Measurements from ENCODE around the gene SMG6. TPM values are rescaled to one million over a fixed set of nuclear protein-coding genes. Genes with fewer than 3 reads are reported as not detected.
A peak's percentile ranks its signal among the peaks of the same experiment; 100 is the strongest.

The SMG6 gene
- polyA plus RNA-seq, 2 donors = 14.0 to 16.7 TPM

DNA sequence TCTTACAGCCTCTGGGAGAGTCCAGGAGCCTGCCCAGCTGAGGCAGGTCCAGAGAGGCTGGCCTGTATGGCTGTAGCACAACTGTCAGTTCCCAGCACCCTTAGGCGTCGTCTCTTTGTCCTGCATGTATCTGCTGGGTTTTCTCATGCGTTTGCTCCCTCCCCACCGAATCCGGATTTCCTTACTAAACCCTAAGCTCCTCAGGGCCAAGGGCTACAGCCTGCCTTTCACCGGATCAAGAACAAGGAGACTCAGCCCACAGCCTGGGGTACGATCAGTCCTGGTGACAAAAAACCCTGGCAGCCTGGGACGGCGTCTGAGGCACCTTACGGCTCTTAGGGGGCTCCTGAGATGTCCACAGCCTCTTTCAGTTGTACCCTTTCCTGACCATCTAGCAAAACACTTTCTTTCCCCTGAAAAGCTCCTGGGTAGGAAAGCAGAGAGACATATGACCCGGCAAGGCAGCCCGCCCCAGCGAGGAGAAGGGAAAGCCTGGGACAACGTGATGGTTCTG, 236.5 kb downstream of the SMG6 start:
- no peaks in the 10 kb centered on the region for H3K27me3 ChIP-seq (ENCODE audit: control insufficient read depth in 1 of 2, insufficient read depth in 2 of 2, low read length in 2 of 2)
- H3K36me3 ChIP-seq (ENCODE audit: control insufficient read depth in 2 of 2, insufficient read depth in 2 of 2, low read length in 1 of 2) = peaks cover 4 to 40% of the 10 kb centered on the region in 2 donors
- 66 to 69% methylated on average over 14 of the region's 14 CpGs for WGBS, 2 donors
- peaks cover 10 to 20% of the 10 kb centered on the region in 2 donors for H3K4me1 ChIP-seq (ENCODE audit: control insufficient read depth in 2 of 2, insufficient read depth in 2 of 2, low read length in 1 of 2)
- peaks cover 0 to 3% of the 10 kb centered on the region in 2 donors for H3K9me3 ChIP-seq (ENCODE audit: control insufficient read depth in 2 of 2, insufficient read depth in 1 of 2, low read depth in 1 of 2, low read length in 1 of 2)
- H3K27ac ChIP-seq (ENCODE audit: low read depth in 2 of 2, low read length in 1 of 2) = peak overlapping the region; percentile 50 to 71
- no peak overlapping the region for H3K4me3 ChIP-seq (ENCODE audit: low read depth in 1 of 2, low read length in 2 of 2)

DNA sequence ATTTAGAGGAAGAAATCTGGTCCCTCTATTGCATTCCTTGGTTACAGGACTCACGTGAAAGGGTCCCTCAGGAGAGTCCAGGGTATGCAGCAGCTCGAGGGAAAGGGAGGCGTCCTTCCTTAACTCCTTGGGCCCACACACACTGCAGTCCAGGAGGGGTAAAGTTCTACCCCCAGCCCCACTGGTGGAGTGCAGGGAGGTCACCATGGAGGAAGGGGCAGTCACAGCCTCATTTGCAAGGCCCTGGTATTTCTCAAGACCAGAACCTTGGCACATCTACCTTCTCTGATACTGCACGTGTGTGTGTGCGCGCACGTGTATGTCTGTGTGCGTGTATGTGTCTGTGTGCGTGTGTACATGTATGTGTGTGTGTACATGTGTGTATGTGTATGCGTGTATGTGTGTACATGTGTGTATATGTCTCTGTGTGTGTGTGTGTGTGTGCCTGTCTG, 237.6 kb downstream of the SMG6 start:
- 80 to 85% methylated on average over 10 of the region's 10 CpGs for WGBS, 2 donors
- Histone ChIP-seq H3K9me3 (ENCODE audit: control insufficient read depth in 2 of 2, insufficient read depth in 1 of 2, low read depth in 1 of 2, low read length in 1 of 2) (peaks cover 0 to 3% of the 10 kb centered on the region in 2 donors), H3K27me3 (ENCODE audit: control insufficient read depth in 1 of 2, insufficient read depth in 2 of 2, low read length in 2 of 2) (no peaks in the 10 kb centered on the region), H3K4me3 (ENCODE audit: low read depth in 1 of 2, low read length in 2 of 2) (no peak overlapping the region), H3K27ac (ENCODE audit: low read depth in 2 of 2, low read length in 1 of 2) (peak overlapping the region; percentile 50 to 71), H3K36me3 (ENCODE audit: control insufficient read depth in 2 of 2, insufficient read depth in 2 of 2, low read length in 1 of 2) (peaks cover 6 to 38% of the 10 kb centered on the region in 2 donors), H3K4me1 (ENCODE audit: control insufficient read depth in 2 of 2, insufficient read depth in 2 of 2, low read length in 1 of 2) (peaks cover 10 to 18% of the 10 kb centered on the region in 2 donors)

DNA sequence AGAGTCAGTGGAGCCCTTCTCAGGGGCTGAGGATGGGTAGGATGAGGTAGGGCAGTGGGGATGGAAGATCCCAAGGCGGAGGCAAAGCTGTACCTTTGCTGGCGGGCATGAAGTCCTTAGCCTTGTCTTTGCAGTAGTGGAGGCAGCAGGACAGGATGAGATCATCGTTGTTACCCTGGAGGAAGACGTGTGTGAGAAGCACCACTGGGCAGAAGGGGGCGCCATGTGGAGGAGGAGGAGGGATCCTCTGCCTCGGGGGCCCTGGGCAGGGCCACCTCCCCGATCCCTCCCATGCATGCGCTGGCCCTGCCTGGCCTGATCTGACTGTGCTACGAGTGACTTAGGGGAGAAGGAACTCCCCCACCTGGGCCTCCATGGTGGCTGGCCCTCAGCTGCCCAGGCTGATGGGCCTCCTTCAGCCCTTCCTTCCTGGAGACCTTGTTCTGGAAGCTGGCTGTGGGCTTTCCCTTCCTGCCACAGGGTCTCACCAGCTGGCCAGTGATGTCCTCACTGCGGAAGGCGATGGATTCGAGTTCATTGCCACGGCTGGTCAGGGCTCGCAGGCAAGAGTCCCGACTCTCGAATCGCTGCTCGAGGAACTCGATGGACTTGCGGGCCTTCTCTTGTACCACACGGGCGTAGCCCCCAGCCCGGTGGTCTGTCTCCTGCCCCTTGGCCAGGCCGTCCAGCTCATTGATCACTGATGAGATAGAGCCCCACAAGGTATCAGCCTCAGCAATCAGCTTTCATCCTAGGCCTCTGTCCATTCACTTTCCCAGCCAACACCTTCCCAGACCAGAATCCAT, 238.4 kb downstream of the SMG6 start:
- Histone ChIP-seq H3K36me3 (ENCODE audit: control insufficient read depth in 2 of 2, insufficient read depth in 2 of 2, low read length in 1 of 2) (peaks cover 9 to 39% of the 10 kb centered on the region in 2 donors), H3K27ac (ENCODE audit: low read depth in 2 of 2, low read length in 1 of 2) (peak overlapping the region; percentile 43 to 63), H3K4me1 (ENCODE audit: control insufficient read depth in 2 of 2, insufficient read depth in 2 of 2, low read length in 1 of 2) (peaks cover 8 to 16% of the 10 kb centered on the region in 2 donors), H3K4me3 (ENCODE audit: low read depth in 1 of 2, low read length in 2 of 2) (no peak overlapping the region), H3K27me3 (ENCODE audit: control insufficient read depth in 1 of 2, insufficient read depth in 2 of 2, low read length in 2 of 2) (no peaks in the 10 kb centered on the region), H3K9me3 (ENCODE audit: control insufficient read depth in 2 of 2, insufficient read depth in 1 of 2, low read depth in 1 of 2, low read length in 1 of 2) (peaks cover 0 to 3% of the 10 kb centered on the region in 2 donors)
- WGBS, 2 donors = 79 to 86% methylated on average over 22 to 24 of the region's 24 CpGs

DNA sequence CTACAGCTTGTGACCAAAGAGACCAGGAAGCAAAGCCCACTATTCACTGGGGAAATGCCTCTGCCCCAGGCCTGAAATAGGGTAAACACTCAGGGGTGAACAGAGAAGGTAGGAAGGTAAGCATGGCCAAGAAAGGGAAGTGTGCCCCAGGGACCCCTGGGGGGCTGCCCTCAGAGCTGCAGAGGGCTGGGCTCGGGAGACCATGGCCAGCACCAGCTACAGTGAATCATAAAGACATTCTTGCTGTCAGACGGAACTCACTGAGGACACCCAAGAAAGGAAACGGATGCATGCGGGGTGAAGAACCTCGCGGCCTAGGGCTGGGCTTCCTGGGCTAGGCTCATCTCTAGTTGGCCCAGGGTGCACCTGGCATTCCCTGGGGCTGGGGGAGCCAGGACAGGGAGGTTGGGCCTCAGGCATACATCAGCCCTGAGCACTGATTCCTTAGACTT, 239.0 kb downstream of the SMG6 start:
- Histone ChIP-seq H3K4me1 (ENCODE audit: control insufficient read depth in 2 of 2, insufficient read depth in 2 of 2, low read length in 1 of 2) (peaks cover 8 to 16% of the 10 kb centered on the region in 2 donors), H3K9me3 (ENCODE audit: control insufficient read depth in 2 of 2, insufficient read depth in 1 of 2, low read depth in 1 of 2, low read length in 1 of 2) (peaks cover 0 to 3% of the 10 kb centered on the region in 2 donors), H3K27me3 (ENCODE audit: control insufficient read depth in 1 of 2, insufficient read depth in 2 of 2, low read length in 2 of 2) (no peaks in the 10 kb centered on the region), H3K4me3 (ENCODE audit: low read depth in 1 of 2, low read length in 2 of 2) (no peak overlapping the region), H3K36me3 (ENCODE audit: control insufficient read depth in 2 of 2, insufficient read depth in 2 of 2, low read length in 1 of 2) (peaks cover 9 to 39% of the 10 kb centered on the region in 2 donors), H3K27ac (ENCODE audit: low read depth in 2 of 2, low read length in 1 of 2) (peak overlapping the region; percentile 63 to 73)
- 65 to 69% methylated on average over 6 of the region's 6 CpGs for WGBS, 2 donors

DNA sequence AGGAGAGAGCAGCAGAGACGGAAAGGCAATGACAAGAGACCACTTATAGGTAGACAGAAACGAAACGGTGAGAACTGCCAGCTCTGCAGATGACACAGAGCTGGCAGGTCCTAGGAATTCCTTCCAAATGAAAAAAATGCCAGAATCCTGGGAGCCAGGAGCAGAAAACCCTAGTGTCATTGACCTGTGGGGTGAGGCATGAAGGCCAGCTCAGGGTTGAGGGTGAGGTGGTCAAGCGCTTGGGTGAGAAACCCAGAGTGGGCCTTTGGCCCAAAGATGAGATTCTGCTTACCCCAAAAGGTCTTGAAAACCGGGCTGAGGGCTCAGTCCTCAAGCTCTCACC, 239.5 kb downstream of the SMG6 start:
- peaks cover 8 to 16% of the 10 kb centered on the region in 2 donors for H3K4me1 ChIP-seq (ENCODE audit: control insufficient read depth in 2 of 2, insufficient read depth in 2 of 2, low read length in 1 of 2)
- no peaks in the 10 kb centered on the region for H3K27me3 ChIP-seq (ENCODE audit: control insufficient read depth in 1 of 2, insufficient read depth in 2 of 2, low read length in 2 of 2)
- H3K9me3 ChIP-seq (ENCODE audit: control insufficient read depth in 2 of 2, insufficient read depth in 1 of 2, low read depth in 1 of 2, low read length in 1 of 2) = peaks cover 0 to 3% of the 10 kb centered on the region in 2 donors
- peaks cover 9 to 39% of the 10 kb centered on the region in 2 donors for H3K36me3 ChIP-seq (ENCODE audit: control insufficient read depth in 2 of 2, insufficient read depth in 2 of 2, low read length in 1 of 2)
- peak overlapping the region; percentile 67 to 73 for H3K27ac ChIP-seq (ENCODE audit: low read depth in 2 of 2, low read length in 1 of 2)
- 67 to 69% methylated on average over 5 of the region's 5 CpGs for WGBS, 2 donors
- no peak overlapping the region for H3K4me3 ChIP-seq (ENCODE audit: low read depth in 1 of 2, low read length in 2 of 2)

DNA sequence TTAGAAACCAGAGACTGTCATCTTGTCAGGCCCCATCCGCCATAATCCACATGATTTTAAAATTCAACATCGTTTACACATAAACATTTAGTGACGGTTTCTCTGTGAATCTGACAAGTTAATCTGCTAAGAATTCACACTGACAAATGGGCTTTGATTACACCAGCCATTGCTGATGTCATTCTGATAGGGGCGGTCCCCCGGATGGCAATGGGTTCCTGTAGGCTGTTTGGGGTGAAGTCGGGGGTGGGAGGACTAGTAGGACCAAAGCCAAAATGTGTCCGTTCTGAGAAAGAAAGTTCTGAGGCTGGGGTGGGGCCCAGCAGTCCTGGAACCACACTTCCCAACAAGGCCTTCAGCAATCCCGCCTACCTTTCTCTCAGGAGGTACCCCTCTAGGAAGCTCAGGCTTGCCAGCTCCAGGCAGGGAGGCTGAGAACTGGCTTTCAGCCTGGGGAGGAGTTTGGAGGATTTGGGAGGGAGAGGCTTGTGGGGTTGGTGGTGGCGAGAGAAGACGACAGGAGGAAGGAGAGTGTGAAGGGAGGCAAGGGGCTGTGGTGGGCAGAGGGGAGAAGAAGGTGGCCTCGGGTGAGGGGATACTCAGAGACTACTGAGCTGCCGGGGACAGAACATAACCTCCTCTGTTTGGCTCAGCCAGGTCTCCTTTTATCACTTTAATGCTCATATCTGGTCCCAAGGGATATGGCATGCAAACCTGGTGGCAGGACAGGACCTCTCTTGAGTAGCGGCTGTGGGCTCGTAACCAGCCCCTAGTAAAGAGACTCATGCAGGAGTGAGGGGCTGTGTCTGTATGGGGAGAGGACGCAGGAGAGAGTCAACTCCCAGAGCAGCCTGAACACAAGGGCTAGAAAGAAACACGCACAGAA, 240.1 kb downstream of the SMG6 start:
- WGBS, 2 donors = 66 to 69% methylated on average over 16 of the region's 16 CpGs
- Histone ChIP-seq H3K4me1 (ENCODE audit: control insufficient read depth in 2 of 2, insufficient read depth in 2 of 2, low read length in 1 of 2) (peaks cover 8 to 13% of the 10 kb centered on the region in 2 donors), H3K4me3 (ENCODE audit: low read depth in 1 of 2, low read length in 2 of 2) (no peak overlapping the region), H3K9me3 (ENCODE audit: control insufficient read depth in 2 of 2, insufficient read depth in 1 of 2, low read depth in 1 of 2, low read length in 1 of 2) (peaks cover 0 to under 1% of the 10 kb centered on the region in 2 donors), H3K27ac (ENCODE audit: low read depth in 2 of 2, low read length in 1 of 2) (peak overlapping the region; percentile 80 to 81), H3K27me3 (ENCODE audit: control insufficient read depth in 1 of 2, insufficient read depth in 2 of 2, low read length in 2 of 2) (no peaks in the 10 kb centered on the region), H3K36me3 (ENCODE audit: control insufficient read depth in 2 of 2, insufficient read depth in 2 of 2, low read length in 1 of 2) (peaks cover 9 to 34% of the 10 kb centered on the region in 2 donors)

DNA sequence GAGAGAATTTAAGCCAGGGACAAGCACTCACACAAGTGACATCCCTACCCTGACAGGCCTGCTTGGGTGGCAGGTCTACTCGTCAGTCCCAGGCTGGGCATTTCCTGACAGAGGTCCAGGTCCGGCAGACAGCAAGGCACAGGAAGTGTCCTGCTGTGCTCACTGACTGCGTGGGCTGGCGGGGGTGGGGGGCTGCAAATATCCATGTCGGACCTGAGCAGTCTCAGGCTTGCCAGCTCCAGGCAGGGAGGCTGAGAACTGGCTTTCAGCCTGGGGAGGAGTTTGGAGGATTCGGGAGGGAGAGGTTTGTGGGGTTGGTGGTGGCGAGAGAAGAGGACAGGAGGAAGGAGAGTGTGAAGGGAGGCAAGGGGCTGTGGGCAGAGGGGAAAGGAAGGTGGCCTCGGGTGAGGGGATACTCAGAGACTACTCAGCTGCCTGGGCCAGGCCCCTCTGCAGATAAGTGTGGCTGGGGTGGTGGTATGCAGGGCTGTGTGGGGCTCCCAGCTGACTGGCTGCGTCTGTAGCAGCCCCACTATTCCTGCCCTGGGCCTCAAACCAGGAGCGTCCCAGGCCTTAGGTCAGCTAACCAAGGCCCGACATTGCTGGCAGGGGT, 240.9 kb downstream of the SMG6 start:
- Histone ChIP-seq H3K4me1 (ENCODE audit: control insufficient read depth in 2 of 2, insufficient read depth in 2 of 2, low read length in 1 of 2) (peaks cover 12 to 18% of the 10 kb centered on the region in 2 donors), H3K4me3 (ENCODE audit: low read depth in 1 of 2, low read length in 2 of 2) (no peak overlapping the region), H3K9me3 (ENCODE audit: control insufficient read depth in 2 of 2, insufficient read depth in 1 of 2, low read depth in 1 of 2, low read length in 1 of 2) (no peaks in the 10 kb centered on the region), H3K27me3 (ENCODE audit: control insufficient read depth in 1 of 2, insufficient read depth in 2 of 2, low read length in 2 of 2) (no peaks in the 10 kb centered on the region), H3K36me3 (ENCODE audit: control insufficient read depth in 2 of 2, insufficient read depth in 2 of 2, low read length in 1 of 2) (peaks cover 9 to 30% of the 10 kb centered on the region in 2 donors), H3K27ac (ENCODE audit: low read depth in 2 of 2, low read length in 1 of 2) (peak overlapping the region; percentile 80 to 81)
- 60 to 62% methylated on average over 11 of the region's 11 CpGs for whole genome bisulfite sequencing, 2 donors

DNA sequence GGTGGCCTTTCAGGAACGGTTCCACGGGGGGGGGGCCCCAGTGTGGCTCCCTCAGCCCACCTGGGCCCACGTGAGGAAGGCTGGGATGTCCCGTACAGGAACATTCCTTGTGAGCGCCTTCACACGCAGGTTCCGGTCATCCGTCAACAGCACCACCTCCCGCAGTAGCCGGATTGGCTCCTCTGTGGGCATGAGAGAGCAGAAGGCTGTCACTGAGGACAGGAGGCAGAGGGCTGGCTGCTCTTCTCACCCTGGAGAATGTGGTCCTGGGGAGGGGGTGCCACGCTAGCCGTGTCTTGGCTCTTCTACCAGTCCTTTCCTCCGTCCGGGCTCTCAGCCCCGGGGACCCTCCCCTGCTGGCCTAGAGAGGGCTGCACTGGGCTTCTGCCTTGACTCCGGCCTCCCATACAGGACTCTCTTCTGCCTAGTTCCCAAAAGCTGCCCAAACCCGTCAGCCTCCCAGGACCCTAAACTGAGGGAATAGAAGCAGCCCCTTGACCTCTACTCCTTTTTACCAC, 242.1 kb downstream of the SMG6 start:
- Histone ChIP-seq H3K4me1 (ENCODE audit: control insufficient read depth in 2 of 2, insufficient read depth in 2 of 2, low read length in 1 of 2) (peaks cover 12 to 25% of the 10 kb centered on the region in 2 donors), H3K9me3 (ENCODE audit: control insufficient read depth in 2 of 2, insufficient read depth in 1 of 2, low read depth in 1 of 2, low read length in 1 of 2) (no peaks in the 10 kb centered on the region), H3K36me3 (ENCODE audit: control insufficient read depth in 2 of 2, insufficient read depth in 2 of 2, low read length in 1 of 2) (peaks cover 9 to 30% of the 10 kb centered on the region in 2 donors), H3K4me3 (ENCODE audit: low read depth in 1 of 2, low read length in 2 of 2) (no peak overlapping the region), H3K27me3 (ENCODE audit: control insufficient read depth in 1 of 2, insufficient read depth in 2 of 2, low read length in 2 of 2) (no peaks in the 10 kb centered on the region), H3K27ac (ENCODE audit: low read depth in 2 of 2, low read length in 1 of 2) (peak overlapping the region; percentile 57 to 62)
- WGBS, 2 donors = 80 to 84% methylated on average over 11 to 17 of the region's 17 CpGs
